ENCODE data around the gene ZNF135.
A peak's percentile ranks its signal among the peaks of the same experiment; 100 is the strongest.

The ZNF135 gene

GRCh38 chr19:58033741-58034476, 25.2 kb upstream of the ZNF135 start, which contains the start of gene ZSCAN1:
TSS of gene ZSCAN1 (plus strand) at chr19:58034025. CDS start at chr19:58037837, 3,812 bp downstream.
- Histone ChIP-seq H3K9me3 (ENCODE audit: severe bottlenecking) (peaks cover 4% of the 10 kb centered on the region), H3K36me3 (ENCODE audit: low read depth) (no peaks in the 10 kb centered on the region), H3K27ac (ENCODE audit: poor library complexity, severe bottlenecking) (no peak within 1 kb of the TSS), H3K27me3 (ENCODE audit: insufficient read depth, poor library complexity, severe bottlenecking) (no peaks in the 10 kb centered on the region), H3K4me1 (ENCODE audit: insufficient read depth, poor library complexity, severe bottlenecking) (no peaks in the 10 kb centered on the region), H3K4me3 (ENCODE audit: severe bottlenecking) (peak within 1 kb of the TSS; percentile 38)
- no peak for DNase-seq (ENCODE audit: low spot score)
- peak; percentile 75 for ATAC-seq (ENCODE audit: low read depth)
- no peak for TF ChIP-seq CTCF (IDR thresholded peaks at IDR 0.05; ENCODE audit: poor library complexity, severe bottlenecking)

GRCh38 chr19:58034477-58034793, 24.6 kb upstream of the ZNF135 start:
- no peaks in the 10 kb centered on the region for H3K4me1 ChIP-seq (ENCODE audit: insufficient read depth, poor library complexity, severe bottlenecking)
- H3K36me3 ChIP-seq (ENCODE audit: low read depth) = no peaks in the 10 kb centered on the region
- DNase-seq (ENCODE audit: low spot score) (no peak), ATAC-seq (ENCODE audit: low read depth) (no peak)
- peak overlapping the region; percentile 38 for H3K4me3 ChIP-seq (ENCODE audit: severe bottlenecking)
- H3K27me3 ChIP-seq (ENCODE audit: insufficient read depth, poor library complexity, severe bottlenecking) = no peaks in the 10 kb centered on the region
- TF ChIP-seq CTCF (IDR thresholded peaks at IDR 0.05; ENCODE audit: poor library complexity, severe bottlenecking) = no peak
- H3K27ac ChIP-seq (ENCODE audit: poor library complexity, severe bottlenecking) = no peak overlapping the region
- H3K9me3 ChIP-seq (ENCODE audit: severe bottlenecking) = peaks cover 4% of the 10 kb centered on the region

GRCh38 chr19:58035863-58036262, 23.2 kb upstream of the ZNF135 start:
- TF ChIP-seq CTCF (IDR thresholded peaks at IDR 0.05; ENCODE audit: poor library complexity, severe bottlenecking) = no peak
- DNase-seq (ENCODE audit: low spot score) = no peak
- ATAC-seq (ENCODE audit: low read depth) = no peak
- Histone ChIP-seq H3K4me1 (ENCODE audit: insufficient read depth, poor library complexity, severe bottlenecking) (no peaks in the 10 kb centered on the region), H3K36me3 (ENCODE audit: low read depth) (no peaks in the 10 kb centered on the region), H3K4me3 (ENCODE audit: severe bottlenecking) (no peak overlapping the region), H3K9me3 (ENCODE audit: severe bottlenecking) (peaks cover 4% of the 10 kb centered on the region), H3K27me3 (ENCODE audit: insufficient read depth, poor library complexity, severe bottlenecking) (no peaks in the 10 kb centered on the region), H3K27ac (ENCODE audit: poor library complexity, severe bottlenecking) (no peak overlapping the region)

GRCh38 chr19:58037927-58038687, 21.0 kb upstream of the ZNF135 start:
- peaks cover 7% of the 10 kb centered on the region for H3K9me3 ChIP-seq (ENCODE audit: severe bottlenecking)

More at GRCh38 chr19:58037927-58038687, 21.0 kb upstream of the ZNF135 start:
- DNase-seq (ENCODE audit: low spot score) = no peak
- Histone ChIP-seq H3K4me3 (ENCODE audit: severe bottlenecking) (no peak overlapping the region), H3K36me3 (ENCODE audit: low read depth) (no peaks in the 10 kb centered on the region), H3K4me1 (ENCODE audit: insufficient read depth, poor library complexity, severe bottlenecking) (no peaks in the 10 kb centered on the region), H3K27ac (ENCODE audit: poor library complexity, severe bottlenecking) (no peak overlapping the region), H3K27me3 (ENCODE audit: insufficient read depth, poor library complexity, severe bottlenecking) (no peaks in the 10 kb centered on the region)
- no peak for ATAC-seq (ENCODE audit: low read depth)
- TF ChIP-seq CTCF (IDR thresholded peaks at IDR 0.05; ENCODE audit: poor library complexity, severe bottlenecking) = no peak
